Fibroblast of skin of left biceps (primary cell): ENCODE data around the gene TAMALIN.

Experiments
- DNase-seq, 2 experiments: peaks; one replicate each; pipeline ENCODE4 v3.0.0-alpha.2; 2013; ENCODE audit warnings: low read depth in 2 of 2

TAMALIN gene

DNA sequence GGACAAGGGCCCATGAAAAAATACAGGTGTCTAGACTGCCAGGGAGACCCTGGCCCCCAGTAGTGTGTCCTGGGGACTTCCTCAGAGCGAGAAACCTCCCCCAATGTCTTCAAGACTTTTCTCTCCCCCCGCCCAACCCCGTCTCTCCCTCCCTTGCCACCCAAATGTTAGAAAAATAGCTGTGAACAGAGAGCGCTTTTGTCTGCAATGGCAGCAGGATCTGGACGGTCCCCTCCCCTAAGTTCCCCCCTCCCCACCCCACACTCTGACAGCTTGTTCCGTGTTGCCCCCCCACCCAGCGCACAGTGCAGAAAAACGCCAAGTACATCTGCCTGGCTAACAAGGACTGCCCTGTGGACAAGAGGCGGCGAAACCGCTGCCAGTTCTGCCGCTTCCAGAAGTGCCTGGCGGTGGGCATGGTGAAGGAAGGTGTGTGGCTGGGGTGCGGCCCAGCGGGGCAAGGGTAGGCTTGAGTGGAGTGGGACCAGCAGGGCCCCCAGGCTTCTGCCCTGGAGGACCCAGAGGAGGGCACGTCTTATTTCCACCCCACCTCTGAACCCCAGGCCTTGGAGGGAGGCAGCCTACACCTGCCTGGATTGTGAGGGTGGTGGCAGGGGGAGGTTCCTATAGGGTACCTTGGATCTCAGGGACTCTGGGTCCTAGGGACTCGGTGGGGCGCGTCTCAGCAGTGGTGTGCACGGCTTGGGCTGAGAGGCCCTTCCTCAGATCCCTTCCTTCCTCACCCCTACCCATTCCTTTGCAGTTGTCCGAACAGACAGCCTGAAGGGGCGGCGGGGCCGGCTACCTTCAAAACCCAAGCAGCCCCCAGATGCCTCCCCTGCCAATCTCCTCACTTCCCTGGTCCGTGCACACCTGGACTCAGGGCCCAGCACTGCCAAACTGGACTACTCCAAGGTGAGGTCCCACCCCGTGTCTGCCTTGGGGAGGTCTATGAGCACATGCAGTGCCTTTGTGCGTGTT, 49.3 kb downstream of the TAMALIN start:
- no peak for DNase-seq

DNA sequence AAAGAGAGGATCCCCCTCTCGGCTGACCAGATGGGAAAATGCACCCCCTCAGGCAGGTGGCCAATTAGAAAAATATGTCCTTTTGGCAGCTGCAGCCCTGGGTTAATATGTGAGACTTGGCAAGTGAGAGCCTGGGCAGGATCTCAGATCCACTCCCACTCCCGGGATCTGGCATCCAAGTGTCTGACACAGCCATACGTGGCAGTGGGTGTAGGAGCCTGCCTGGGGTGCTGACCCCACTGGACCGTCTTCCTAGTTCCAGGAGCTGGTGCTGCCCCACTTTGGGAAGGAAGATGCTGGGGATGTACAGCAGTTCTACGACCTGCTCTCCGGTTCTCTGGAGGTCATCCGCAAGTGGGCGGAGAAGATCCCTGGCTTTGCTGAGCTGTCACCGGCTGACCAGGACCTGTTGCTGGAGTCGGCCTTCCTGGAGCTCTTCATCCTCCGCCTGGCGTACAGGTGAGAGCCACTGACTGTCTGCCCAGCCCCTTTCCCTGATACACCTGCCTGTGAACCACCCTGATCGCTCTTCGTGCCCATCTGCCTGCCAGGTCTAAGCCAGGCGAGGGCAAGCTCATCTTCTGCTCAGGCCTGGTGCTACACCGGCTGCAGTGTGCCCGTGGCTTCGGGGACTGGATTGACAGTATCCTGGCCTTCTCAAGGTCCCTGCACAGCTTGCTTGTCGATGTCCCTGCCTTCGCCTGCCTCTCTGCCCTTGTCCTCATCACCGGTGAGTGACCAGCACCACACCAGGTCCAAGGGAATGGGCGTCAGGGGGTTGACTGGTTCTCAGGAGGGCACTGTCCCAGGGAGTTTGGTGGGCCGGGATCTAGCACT, 50.3 kb downstream of the TAMALIN start:
- no peak for DNase-seq

DNA sequence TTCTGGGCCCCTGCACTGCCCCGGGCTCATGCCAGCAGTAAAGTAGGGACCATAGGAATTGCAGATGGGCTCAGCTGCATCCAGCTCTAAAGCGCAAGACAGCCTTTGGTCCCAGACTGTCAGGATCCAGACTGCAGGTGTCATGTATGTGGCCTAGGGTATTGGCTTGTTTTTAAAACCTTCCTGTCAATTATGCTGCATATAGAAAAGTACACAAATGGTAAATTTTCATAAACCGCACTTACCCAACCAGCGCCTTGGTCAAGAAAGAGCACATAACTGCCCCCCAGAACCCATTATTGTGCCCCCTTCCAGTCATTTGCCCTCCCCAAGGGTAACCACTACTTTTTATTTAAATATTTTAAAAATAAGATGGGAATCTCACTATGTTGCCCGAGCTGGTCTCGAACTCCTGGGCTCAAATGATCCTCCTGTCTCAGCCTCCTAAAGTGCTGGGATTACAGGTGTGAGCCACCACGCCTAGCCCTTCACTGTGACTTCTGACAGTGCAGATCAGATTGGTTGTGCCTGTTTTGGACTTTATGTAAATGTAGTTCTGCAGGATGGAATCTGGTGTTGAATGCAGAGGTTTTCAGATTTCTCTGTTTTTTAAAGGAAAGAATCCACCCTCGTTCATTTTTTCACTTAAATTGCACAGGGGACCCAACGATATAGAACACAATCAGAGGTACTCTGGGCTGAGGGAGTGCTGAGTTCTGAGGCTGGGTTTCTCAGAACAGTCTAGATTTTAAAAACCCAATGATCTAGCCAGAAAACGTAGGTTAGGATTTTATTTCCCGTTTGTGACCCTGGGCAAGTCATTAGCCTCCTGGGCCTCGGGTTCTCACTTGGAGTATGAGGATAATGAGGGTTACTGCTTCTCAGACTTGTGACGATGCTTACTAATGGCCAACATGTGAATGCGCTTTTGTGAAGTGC, 51.2 kb downstream of the TAMALIN start:
- no peak for DNase-seq

DNA sequence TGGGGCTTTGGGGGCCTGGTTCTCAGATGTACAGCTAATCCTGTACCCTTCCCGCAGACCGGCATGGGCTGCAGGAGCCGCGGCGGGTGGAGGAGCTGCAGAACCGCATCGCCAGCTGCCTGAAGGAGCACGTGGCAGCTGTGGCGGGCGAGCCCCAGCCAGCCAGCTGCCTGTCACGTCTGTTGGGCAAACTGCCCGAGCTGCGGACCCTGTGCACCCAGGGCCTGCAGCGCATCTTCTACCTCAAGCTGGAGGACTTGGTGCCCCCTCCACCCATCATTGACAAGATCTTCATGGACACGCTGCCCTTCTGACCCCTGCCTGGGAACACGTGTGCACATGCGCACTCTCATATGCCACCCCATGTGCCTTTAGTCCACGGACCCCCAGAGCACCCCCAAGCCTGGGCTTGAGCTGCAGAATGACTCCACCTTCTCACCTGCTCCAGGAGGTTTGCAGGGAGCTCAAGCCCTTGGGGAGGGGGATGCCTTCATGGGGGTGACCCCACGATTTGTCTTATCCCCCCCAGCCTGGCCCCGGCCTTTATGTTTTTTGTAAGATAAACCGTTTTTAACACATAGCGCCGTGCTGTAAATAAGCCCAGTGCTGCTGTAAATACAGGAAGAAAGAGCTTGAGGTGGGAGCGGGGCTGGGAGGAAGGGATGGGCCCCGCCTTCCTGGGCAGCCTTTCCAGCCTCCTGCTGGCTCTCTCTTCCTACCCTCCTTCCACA, 52.0 kb downstream of the TAMALIN start:
- DNase-seq, result no peak

DNA sequence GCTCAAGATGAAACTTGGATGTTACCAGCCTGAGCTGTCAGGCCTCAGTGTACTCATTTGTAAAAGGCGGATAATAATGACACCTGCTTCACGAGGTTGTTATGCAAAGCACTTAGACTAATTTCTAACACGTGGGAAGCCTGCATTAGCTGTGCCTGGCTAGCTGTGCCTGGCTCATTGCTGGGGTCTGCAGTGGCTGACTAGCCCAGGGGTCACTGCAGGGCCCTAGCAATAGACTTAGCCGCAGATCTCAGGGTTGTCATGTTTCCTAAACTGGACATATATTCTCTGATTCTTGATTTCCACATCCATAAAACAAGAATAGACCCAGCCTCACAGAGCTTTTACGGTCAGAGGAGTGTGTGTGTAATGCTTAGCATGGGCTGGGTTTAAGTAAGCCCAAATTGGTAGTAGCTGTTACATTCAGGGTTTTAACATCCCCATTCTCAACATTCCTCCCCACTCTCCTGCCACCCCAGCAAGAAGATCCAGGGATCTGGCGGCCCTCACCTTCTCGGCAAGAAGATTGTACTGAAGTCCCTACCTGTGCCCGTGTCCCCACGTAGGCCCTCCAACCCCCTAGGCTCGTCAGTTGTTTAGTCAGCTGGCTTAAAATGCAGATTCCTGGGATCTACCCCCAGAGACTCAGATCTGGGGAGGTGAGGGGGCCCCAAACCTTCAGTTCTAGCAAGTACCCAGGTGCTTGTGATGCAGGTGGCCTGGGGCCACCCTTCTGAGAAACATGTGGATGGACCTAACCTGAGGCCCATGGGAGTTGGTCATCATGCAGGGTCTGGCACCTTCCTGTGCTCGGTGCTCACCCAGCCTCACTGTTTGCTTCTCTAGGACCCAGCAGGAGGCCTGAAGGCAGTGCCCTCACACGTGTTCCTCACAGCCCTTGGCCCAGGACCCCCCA, 53.1 kb downstream of the TAMALIN start:
- no peak for DNase-seq

DNA sequence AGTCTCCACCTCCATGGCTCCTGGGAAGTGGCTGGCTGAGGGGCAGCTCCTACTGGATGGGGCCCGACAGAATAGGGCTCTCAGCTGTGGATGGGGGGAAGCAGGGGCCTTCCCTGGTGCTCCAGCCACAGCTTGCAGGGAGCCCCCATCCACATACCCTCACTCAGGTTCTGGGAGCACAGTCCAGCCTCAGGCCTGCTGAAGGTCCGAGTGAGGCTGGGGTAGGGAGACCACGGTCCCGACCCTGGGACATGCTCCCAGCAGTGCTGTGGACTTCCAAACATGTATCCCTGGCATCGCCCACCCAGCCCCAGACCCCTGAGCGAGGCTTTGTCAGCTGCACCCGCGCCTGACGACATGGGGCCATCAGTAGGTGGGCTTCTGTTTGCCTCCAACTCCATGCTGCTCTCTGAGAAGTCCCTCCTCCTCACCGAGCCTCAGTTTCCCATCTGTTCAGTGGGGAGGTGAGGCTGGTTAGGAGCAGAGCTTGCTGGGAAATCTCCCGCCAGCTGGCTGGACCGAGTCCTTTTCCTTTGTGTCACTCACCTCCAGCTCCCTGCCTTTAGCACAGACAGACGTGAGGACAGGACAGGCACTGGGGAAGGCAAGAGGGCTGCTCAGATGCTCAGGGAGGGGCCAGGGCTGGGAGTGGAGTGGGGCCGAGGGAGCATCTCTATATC, 53.9 kb downstream of the TAMALIN start:
- DNase-seq, result no peak

DNA sequence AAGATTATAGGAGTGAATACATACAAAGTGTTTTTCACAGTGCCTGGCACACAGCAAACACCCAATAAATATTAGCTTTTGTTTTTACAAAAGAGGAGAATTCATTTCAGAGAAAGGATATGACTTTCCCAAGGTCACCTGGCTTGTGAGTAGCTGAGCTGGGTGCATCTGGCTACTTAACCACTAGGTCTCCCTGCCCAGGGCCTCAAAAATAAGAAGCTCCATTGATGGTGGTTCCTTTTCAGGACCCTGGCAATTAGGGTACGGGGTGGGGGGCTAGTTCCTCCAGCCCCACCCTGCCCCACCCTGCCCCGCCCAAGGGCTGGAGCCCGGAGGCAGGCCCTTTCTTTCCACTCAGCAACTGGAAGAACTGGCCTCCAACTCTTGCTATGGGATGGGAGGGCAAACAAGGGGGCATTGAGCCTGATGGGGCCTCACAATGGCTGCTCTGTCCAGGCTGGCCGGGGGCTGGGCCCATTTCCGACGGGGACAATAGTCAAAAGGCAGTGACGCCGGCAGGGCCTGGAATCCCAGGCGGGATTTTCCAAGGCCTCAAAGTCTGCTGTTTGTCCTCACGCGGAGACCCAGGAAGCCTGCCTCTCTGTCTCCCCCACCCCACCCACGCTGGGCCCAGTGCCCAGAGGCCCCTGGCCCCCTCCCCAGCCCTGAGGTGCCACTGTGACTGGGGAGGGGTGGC, 54.9 kb downstream of the TAMALIN start:
- no peak for DNase-seq

DNA sequence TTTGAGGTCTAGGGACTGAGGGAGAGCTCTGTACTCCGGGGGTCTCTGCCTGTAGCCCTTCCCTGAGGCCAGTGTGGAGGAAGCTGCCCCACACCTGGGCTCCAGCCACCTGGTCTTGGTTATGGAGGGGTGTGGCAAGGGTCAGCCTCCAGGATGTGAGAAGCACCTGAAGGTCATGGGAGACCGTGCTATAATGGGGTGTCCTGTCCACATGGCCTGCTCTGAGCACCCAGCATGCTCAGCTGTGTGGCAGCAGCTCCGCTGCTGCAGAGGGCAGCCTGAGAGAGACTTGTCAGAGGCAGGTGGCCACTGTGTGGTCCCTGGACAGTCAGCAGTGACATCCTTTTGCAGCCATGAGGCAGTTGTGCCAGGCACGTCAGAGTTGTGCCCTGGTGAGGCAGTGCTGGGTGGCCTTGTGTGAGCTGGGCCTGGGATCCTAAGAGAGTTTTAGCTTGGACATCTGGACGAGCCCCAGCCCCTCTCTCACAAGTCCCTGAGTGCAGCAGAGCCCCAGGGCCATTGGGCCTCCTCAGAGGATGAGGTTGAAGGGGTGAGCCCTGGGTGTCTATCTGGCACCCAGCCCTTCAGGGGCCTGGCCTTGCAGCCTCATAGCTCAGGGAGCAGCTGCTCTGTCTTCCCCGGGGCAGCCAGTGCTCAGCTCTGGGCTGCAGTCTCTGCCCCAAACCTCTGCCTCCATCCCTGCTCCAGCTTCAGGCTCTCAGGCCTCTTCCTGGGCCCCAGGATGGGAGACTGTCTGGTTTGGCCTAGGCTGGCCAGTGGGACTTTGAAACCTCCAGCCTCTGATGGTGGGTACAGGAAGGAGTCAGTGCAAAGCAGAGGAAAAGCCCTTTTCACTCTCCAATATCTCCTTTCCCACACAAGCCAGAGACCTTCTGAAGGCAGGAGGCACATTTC, 55.7 kb downstream of the TAMALIN start:
- DNase-seq, result no peak

DNA sequence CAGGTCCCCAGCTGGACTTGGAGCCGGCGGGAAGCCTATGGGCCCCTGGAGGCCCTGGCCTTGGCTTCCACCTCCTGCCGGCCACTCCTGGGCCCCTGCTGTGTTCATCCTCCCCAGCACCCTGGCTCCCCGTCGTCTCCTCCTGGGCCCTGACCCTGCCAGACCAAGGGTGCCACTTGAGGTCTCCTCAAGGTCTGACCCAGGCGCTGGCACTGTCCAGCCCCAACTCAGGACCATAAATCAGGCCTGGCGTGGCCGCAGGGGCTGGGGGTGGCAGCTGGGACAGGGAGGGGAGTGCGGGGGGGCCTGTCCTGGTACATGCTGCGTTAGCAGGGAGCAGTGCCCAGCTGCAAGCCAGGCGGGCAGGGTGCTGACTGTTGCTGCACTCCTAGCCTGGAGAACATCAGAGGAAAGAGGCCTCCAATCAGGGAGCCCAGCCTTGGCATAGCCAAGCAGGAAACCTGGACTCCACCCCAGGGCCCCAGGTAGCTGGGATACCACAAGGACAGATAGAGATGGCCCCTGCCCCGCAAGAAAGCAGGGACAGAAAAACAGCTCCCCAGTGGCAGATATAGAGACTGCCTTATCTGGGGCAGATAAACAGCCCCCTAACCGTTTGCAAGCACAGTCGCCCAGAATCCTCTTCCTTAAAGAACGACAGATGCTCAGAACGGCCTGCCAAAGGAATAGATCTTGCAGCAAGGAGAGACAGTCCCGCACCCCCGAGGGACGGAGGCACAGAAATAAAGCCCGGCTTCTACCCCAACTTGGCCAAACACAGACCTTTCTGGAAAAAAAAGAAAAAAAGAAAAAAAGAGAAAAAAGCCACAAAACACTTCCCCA, 56.6 kb downstream of the TAMALIN start:
- no peak for DNase-seq

DNA sequence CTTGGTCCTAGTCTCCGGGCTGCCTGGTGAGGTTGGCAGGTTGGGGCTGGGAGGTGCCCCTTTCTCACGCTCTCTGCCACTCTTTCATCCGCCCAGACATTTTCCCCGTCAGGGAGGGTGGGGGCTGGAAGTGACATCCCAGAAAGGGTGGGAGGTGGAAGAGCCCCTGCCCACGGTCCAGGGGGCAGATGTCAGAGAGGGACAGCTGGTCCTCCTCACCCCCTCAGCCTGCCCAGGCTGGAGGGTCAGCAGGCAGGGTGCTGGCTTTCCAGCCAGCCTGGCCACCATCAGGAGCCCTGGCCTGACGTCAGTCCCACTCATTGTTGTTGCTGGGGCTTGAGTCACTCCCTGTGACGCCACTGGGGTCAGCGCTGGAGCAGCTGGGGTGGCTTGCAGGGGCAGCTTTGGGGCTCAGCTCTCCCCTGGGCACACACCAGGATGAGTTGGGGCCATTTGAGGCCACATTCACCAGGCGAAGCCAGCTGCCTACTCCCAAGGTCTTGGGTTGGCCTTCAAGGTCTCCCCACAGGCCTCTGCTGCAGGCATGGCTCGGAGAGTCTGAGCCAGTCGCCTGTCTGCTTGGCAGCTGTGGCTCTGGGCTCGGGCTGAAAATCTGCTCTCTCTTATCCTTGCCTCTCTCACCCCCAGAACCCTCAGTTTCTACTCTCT, 57.4 kb downstream of the TAMALIN start:
- DNase-seq, result no peak
